ENCODE measurements around the gene BCL3.

GRCh38 chr19:44704982-44705381 is 43.5 kb upstream of the BCL3 start:
- TF ChIP-seq POLR2A (IDR thresholded peaks at IDR 0.05), result no peak
- TF ChIP-seq, protein P1, sequence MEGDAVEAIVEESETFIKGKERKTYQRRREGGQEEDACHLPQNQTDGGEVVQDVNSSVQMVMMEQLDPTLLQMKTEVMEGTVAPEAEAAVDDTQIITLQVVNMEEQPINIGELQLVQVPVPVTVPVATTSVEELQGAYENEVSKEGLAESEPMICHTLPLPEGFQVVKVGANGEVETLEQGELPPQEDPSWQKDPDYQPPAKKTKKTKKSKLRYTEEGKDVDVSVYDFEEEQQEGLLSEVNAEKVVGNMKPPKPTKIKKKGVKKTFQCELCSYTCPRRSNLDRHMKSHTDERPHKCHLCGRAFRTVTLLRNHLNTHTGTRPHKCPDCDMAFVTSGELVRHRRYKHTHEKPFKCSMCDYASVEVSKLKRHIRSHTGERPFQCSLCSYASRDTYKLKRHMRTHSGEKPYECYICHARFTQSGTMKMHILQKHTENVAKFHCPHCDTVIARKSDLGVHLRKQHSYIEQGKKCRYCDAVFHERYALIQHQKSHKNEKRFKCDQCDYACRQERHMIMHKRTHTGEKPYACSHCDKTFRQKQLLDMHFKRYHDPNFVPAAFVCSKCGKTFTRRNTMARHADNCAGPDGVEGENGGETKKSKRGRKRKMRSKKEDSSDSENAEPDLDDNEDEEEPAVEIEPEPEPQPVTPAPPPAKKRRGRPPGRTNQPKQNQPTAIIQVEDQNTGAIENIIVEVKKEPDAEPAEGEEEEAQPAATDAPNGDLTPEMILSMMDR (IDR thresholded peaks at IDR 0.05), result no peak

All from testis (tissue), 2 donors.